HG03108 (cell line): ENCODE data around the gene ZNF385D.
"Not testable (repeated sequence)": the region's sequence is repeated elsewhere in the genome, so short reads cannot be mapped to it uniquely, and the experiment has no call there.

ENCODE experiments used
- ATAC-seq: cut with Tn5 transposase; IDR thresholded peaks from one replicate; pipeline ENCODE4 v1.9.1; 2021; ENCODE audit warnings: moderate library complexity; ENCODE audit not compliant: unreplicated experiment

ZNF385D gene

DNA sequence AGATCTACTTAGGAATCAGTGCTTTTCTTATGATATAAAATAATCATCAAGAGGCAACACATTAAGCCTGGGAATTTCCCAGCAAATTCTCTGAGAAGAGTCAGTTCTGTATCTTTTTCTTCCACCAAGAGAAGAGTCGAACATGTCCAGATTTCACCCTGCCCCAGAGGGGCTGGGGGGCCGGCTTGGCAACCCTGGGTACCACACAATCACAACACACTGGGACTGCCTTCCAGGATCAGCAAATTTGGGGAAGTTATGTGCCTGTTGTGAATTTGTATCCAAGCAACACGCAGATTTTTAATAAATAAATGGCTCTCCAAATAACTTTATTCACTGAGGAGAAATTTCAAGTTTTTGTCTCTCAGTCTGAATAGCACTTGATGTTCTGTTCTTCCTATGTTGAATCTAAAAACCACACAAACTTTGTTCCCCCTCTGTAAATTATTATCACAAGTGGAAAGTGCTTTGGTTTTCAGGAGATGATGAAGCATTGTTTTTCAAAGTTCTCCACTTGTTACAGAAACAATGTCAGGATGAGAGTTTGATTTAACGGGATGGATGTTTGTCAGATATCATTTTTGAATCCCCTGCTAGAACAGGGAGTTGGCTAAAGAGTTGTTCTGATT is 357.2 kb downstream of the ZNF385D start:
- ATAC-seq = no peak

DNA sequence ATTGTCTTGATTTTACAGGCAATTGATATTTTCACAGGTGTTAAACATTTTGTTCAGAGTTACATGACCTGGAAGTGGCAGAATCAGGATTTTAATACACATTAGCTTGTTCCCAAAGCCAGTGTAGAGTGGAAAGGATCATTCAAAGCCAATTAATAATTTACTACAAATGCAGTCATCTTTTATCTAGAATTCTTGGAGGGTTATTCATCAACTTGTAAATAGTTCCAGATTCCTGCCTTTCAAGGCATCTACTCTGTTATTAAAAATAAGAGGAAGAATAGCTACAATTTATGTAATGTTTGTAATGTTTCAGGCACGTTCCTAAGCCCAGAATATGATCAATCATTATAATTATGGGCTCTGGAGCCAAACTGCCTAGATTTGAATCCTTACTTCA is 358.5 kb downstream of the ZNF385D start:
- no peak for ATAC-seq

DNA sequence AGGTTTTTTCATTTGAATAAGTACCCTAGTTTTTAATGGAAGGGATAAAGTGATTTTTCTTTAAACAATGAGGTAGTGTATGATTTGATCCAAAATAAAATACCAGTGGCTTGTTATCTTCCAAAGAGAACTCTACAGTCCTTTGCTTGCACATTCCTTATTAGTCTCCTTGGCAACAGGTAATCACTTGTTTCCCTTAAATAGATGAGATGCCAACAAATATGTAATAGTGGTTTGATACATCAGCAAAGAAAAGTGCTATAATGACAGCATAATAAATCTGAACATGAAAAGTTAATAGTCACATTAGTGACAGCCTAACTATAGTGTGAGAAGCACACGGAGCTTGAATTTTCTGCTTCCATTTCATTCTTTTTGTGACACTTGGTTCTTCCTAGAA is 360.2 kb downstream of the ZNF385D start:
- ATAC-seq = no peak

- no peak for ATAC-seq
Observed at GRCh38 chr3:21390136-21390535, 360.9 kb downstream of the ZNF385D start.

GRCh38 chr3:21387142-21387826 is 363.7 kb downstream of the ZNF385D start:
- ATAC-seq = not testable (repeated sequence)

GRCh38 chr3:21378036-21378435 is 373.0 kb downstream of the ZNF385D start:
- ATAC-seq = not testable (repeated sequence)

DNA sequence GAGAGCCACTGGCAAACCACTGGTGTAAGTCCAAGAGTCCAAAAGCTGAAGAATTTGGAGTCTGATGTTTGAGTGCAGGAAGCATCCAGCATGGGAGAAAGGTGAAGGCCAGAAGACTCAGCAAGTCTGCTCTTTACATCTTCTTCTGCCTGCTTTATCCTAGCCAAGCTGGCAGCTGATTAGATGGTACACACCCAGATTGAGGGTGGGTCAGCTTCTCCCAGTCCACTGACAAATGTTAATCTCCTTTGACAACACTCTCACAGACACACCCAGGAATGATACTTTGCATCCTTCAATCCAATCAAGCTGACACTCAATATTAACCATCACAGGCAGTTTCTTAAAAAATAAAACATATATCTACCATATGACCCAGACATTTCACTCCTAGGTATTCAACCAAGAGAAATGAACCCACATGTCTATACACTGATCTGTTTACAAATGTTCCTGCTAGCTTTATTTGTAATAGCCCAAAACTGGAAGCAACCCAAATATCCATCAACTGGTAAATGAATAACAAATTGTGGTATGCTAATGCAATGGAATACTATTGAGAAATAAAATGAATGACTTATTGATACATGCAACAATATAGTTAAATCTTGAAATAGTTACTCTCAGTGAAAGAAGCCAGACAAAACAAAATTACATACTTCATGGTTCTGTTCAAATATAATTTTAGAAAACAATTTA is 373.8 kb downstream of the ZNF385D start:
- no peak for ATAC-seq

- no peak for ATAC-seq
Observed at GRCh38 chr3:21372316-21372715, 378.7 kb downstream of the ZNF385D start.
